ENCODE results near the gene ZC3H11A.
"Not testable (repeated sequence)": the region's sequence is repeated elsewhere in the genome, so short reads cannot be mapped to it uniquely, and the experiment has no call there.

The ZC3H11A gene
- long read RNA-seq, donor 1, full-length matches to known transcripts = 6 of 68 reads
- long read RNA-seq, donor 1, partial matches to known transcripts = 62 of 68 reads
- long read RNA-seq, donor 1, other reads (novel, unspliced or antisense) = 0 of 68 reads
- long read RNA-seq, donor 2, full-length matches to known transcripts = 3 of 43 reads
- long read RNA-seq, donor 2, partial matches to known transcripts = 40 of 43 reads
- long read RNA-seq, donor 2, other reads (novel, unspliced or antisense) = 0 of 43 reads
- long read RNA-seq, donor 3, partial matches to known transcripts = 40 of 41 reads
- long read RNA-seq, donor 3, other reads (novel, unspliced or antisense) = 0 of 41 reads
- long read RNA-seq, donor 4, full-length matches to known transcripts = 3 of 94 reads
- long read RNA-seq, donor 4, partial matches to known transcripts = 91 of 94 reads
- long read RNA-seq, donor 4, other reads (novel, unspliced or antisense) = 0 of 94 reads
- long read RNA-seq, donor 5, full-length matches to known transcripts = 4 of 61 reads
- long read RNA-seq, donor 5, partial matches to known transcripts = 57 of 61 reads
- long read RNA-seq, donor 5, other reads (novel, unspliced or antisense) = 0 of 61 reads
- long read RNA-seq, donor 6, partial matches to known transcripts = 55 of 60 reads
- long read RNA-seq, donor 6, other reads (novel, unspliced or antisense) = 0 of 60 reads
- long read RNA-seq, donor 7, partial matches to known transcripts = 181 of 184 reads
- long read RNA-seq, donor 7, other reads (novel, unspliced or antisense) = 0 of 184 reads
- long read RNA-seq, donor 8, full-length matches to known transcripts = 6 of 76 reads
- long read RNA-seq, donor 8, partial matches to known transcripts = 70 of 76 reads
- long read RNA-seq, donor 8, other reads (novel, unspliced or antisense) = 0 of 76 reads

GRCh38 chr1:203795441-203796235 lies at the start of gene ZC3H11A, which contains the start of gene ZBED6:
ZC3H11A (plus strand) TSS chr1:203795623; CDS start chr1:203817071, 21,448 bp downstream.
ZBED6 (plus strand) TSS chr1:203795623; CDS start chr1:203797523, 1,900 bp downstream.
- DNase-seq = peak; percentile 89

- no peak for DNase-seq
Observed at GRCh38 chr1:203746281-203746680, 49.1 kb upstream of the ZC3H11A start.

GRCh38 chr1:203751051-203751450 lies 44.4 kb upstream of the ZC3H11A start:
- DNase-seq = no peak

- DNase-seq = not testable (repeated sequence)
Observed at GRCh38 chr1:203751618-203752361, 43.6 kb upstream of the ZC3H11A start.

- DNase-seq = no peak
Observed at GRCh38 chr1:203754455-203754864, 41.0 kb upstream of the ZC3H11A start.

- no peak for DNase-seq
Observed at GRCh38 chr1:203756036-203756435, 39.4 kb upstream of the ZC3H11A start.

- not testable (repeated sequence) for DNase-seq
Observed at GRCh38 chr1:203758749-203759148, 36.7 kb upstream of the ZC3H11A start.

GRCh38 chr1:203760506-203760905 lies 34.9 kb upstream of the ZC3H11A start:
- DNase-seq = no peak

GRCh38 chr1:203761958-203762357 lies 33.5 kb upstream of the ZC3H11A start:
- DNase-seq = not testable (repeated sequence)

GRCh38 chr1:203763505-203763904 lies 31.9 kb upstream of the ZC3H11A start:
- no peak for DNase-seq

- no peak for DNase-seq
Observed at GRCh38 chr1:203764105-203765028, 31.1 kb upstream of the ZC3H11A start.

GRCh38 chr1:203765029-203765837 lies 30.2 kb upstream of the ZC3H11A start, which contains the start of gene LAX1:
LAX1 (plus strand) TSS chr1:203765183; CDS start chr1:203765566, 383 bp downstream.
- DNase-seq = no peak

GRCh38 chr1:203768256-203768655 lies 27.2 kb upstream of the ZC3H11A start:
- DNase-seq = no peak

- DNase-seq = peak; percentile 43
Observed at GRCh38 chr1:203769505-203770343, 25.7 kb upstream of the ZC3H11A start.

GRCh38 chr1:203771901-203772301 lies 23.5 kb upstream of the ZC3H11A start:
- no peak for DNase-seq

- DNase-seq = no peak
Observed at GRCh38 chr1:203772836-203773235, 22.6 kb upstream of the ZC3H11A start.

- DNase-seq = no peak
Observed at GRCh38 chr1:203776636-203777035, 18.8 kb upstream of the ZC3H11A start.

- DNase-seq = no peak
Observed at GRCh38 chr1:203777596-203777995, 17.8 kb upstream of the ZC3H11A start.
